Keratinocyte (primary cell): ENCODE measurements around the gene C20orf173. TPM values are rescaled to one million over a fixed set of nuclear protein-coding genes. Genes with fewer than 3 reads are reported as not detected.

Experiments
- DNase-seq: peaks from one replicate; pipeline ENCODE4 v3.0.0-alpha.2; 2011; ENCODE audit warnings: low read depth, missing footprints, low spot score
- FAIRE-seq: peaks from 2 replicates; lab custom pipeline; 2011; peaks lifted over from hg19 to GRCh38; lab: Jason Lieb, UNC
- H2AFZ ChIP-seq: 2 replicates; pipeline ENCODE4 v1.6.0; 2012; ENCODE audit warnings: low read length, control low read depth, inconsistent platforms; ENCODE audit not compliant: control insufficient read depth
- H3K27ac ChIP-seq: 2 replicates; pipeline ENCODE4 v1.5.1; 2011; ENCODE audit warnings: low read length; ENCODE audit not compliant: control insufficient read depth, insufficient read depth
- H3K27me3 ChIP-seq: 3 replicates; pipeline ENCODE4 v1.6.0; 2011; ENCODE audit warnings: low read length; ENCODE audit not compliant: control insufficient read depth, insufficient read depth; ENCODE audit errors: extremely low read depth
- H3K36me3 ChIP-seq, 2 experiments: 2 replicates in 1 of 2; 3 replicates in 1 of 2; pipeline ENCODE4 v1.5.1; 2011; ENCODE audit warnings: low read length in 2 of 2, mild to moderate bottlenecking in 1 of 2; ENCODE audit not compliant: control insufficient read depth in 2 of 2, insufficient read depth in 2 of 2; ENCODE audit errors: extremely low read depth in 1 of 2
- H3K4me1 ChIP-seq: 3 replicates; pipeline ENCODE4 v1.5.1; 2011; ENCODE audit warnings: low read length; ENCODE audit not compliant: control insufficient read depth, insufficient read depth; ENCODE audit errors: extremely low read depth
- H3K4me2 ChIP-seq: 3 replicates; pipeline ENCODE4 v1.6.0; 2011; ENCODE audit warnings: low read depth, low read length; ENCODE audit not compliant: control insufficient read depth, insufficient read depth; ENCODE audit errors: extremely low read depth
- H3K4me3 ChIP-seq, 3 experiments: fragments of 200-600 bp in 1 of 3; sonication (generic) in 1 of 3; 2 replicates in 2 of 3; 3 replicates in 1 of 3; pipeline ENCODE4 v1.5.1; 2011 to 2016; ENCODE audit warnings: low read length in 3 of 3, mild to moderate bottlenecking in 3 of 3, control low read depth in 2 of 3, inconsistent platforms in 1 of 3, low read depth in 1 of 3, mixed read lengths in 1 of 3, mixed run types in 1 of 3, moderate library complexity in 1 of 3; ENCODE audit not compliant: control insufficient read depth in 2 of 3, insufficient read depth in 2 of 3; ENCODE audit errors: extremely low read depth in 1 of 3
- H3K79me2 ChIP-seq: 2 replicates; pipeline ENCODE4 v1.6.0; 2012; ENCODE audit warnings: low read length; ENCODE audit not compliant: control insufficient read depth, insufficient read depth
- H3K9ac ChIP-seq: 3 replicates; pipeline ENCODE4 v1.6.0; 2011; ENCODE audit warnings: low read length; ENCODE audit not compliant: control insufficient read depth, insufficient read depth; ENCODE audit errors: extremely low read depth
- H3K9me1 ChIP-seq: 3 replicates; pipeline ENCODE4 v1.6.0; 2011; ENCODE audit warnings: low read length; ENCODE audit not compliant: control insufficient read depth, insufficient read depth; ENCODE audit errors: extremely low read depth
- H3K9me3 ChIP-seq: 2 replicates; pipeline ENCODE4 v1.5.1; 2012; ENCODE audit warnings: low read depth, low read length; ENCODE audit not compliant: control insufficient read depth
- H4K20me1 ChIP-seq: 3 replicates; pipeline ENCODE4 v1.6.0; 2011; ENCODE audit warnings: low read length; ENCODE audit not compliant: control insufficient read depth, insufficient read depth; ENCODE audit errors: extremely low read depth
- EZH2 ChIP-seq: IDR thresholded peaks from one replicate; pipeline ENCODE4 v1.6.1; 2012; ENCODE audit warnings: inconsistent platforms, mild to moderate bottlenecking, low read length, moderate library complexity
- dilution Hi-C: fragments of 300-500 bp; cut with MboI; formaldehyde crosslinking; loops from one replicate; pipeline ENCODE4 v1.7.0; 2020; ENCODE audit warnings: low sequenced_read_pairs; ENCODE audit not compliant: extremely low pct_ligation_motif_present
- polyA plus RNA-seq, 5 experiments: library from polyadenylated mRNA; depleted of rRNA in 3 of 5; stranded (reverse) in 3 of 5; stranded (forward) in 1 of 5; unstranded in 1 of 5; fragments of >200 nt; gene quantifications; 1 replicate in 1 of 5; 2 replicates in 3 of 5; 3 replicates in 1 of 5; pipeline versions ENCODE4 v1.2.1 to v1.2.3, GENCODE V29; 2011 to 2012; ENCODE audit warnings: missing spikeins in 2 of 5, low read depth in 1 of 5, low replicate concordance in 1 of 5
- TF ChIP-seq, protein P1 (sequence below), 3 experiments: IDR thresholded peaks in 1 of 3; conservative IDR thresholded peaks in 1 of 3; optimal IDR thresholded peaks in 1 of 3; 2 replicates in 2 of 3; 3 replicates in 1 of 3; pipeline versions ENCODE3 to v1.5.1; 2011; ENCODE audit warnings: low read length in 3 of 3, mild to moderate bottlenecking in 3 of 3, moderate library complexity in 2 of 3, control low read depth in 1 of 3, inconsistent platforms in 1 of 3; ENCODE audit not compliant: insufficient read depth in 2 of 3; ENCODE audit errors: extremely low read depth in 1 of 3

Gene C20orf173
- polyA plus RNA-seq, 1 donor (not counting 4 experiments of a cell fraction or from before 2014, with no cell fraction given) = not detected

DNA sequence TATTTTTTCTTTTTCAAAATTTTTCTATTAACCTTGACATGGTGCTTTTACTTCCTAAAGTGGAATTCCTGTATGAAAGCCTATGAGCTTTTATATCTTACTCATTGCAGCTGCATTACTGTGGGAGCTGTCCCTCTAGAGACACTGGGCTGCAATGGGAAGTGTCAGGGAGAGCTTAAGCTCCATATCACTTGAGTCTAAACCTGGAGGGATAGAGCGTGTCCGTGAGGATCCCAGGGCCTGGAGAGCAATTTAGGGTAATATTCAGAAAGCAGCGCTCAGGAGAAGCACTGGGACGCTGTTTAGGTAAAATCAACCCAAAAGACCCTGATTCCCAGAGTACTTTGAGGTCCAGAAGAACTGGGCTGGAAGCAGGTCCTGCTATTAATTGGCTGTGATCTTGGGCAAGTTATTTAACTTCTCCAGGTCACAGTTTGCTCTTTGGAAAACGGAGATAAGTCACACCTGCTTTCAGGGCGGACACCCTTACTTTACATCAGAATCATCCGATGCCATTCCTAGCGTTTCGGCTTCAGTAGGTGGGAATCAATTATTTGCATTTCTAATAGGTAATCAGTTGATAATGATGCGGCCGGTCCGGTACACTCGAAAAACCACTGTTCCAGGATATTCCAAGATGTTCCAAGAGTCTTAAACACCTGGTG lies 11.8 kb upstream of the C20orf173 start:
- Histone ChIP-seq H2AFZ (peak overlapping the region; percentile 90), H4K20me1 (no peaks in the 10 kb centered on the region), H3K4me1 (peaks cover 13% of the 10 kb centered on the region), H3K79me2 (peaks cover 5% of the 10 kb centered on the region), H3K9ac (peak overlapping the region; percentile 91), H3K4me2 (peak overlapping the region; percentile 82), H3K4me3 (peak overlapping the region; percentile 84 to 93 (median 85)), H3K27ac (no peak overlapping the region), H3K9me1 (peaks cover 2% of the 10 kb centered on the region), H3K9me3 (no peaks in the 10 kb centered on the region), H3K27me3 (no peaks in the 10 kb centered on the region), H3K36me3 (peaks cover 3 to 4% of the 10 kb centered on the region in 2 experiments)
- dilution Hi-C loops = no loop called here
- FAIRE-seq (peak; percentile 20), DNase-seq (no peak)
- no peak for TF ChIP-seq EZH2
- TF ChIP-seq, protein P1, sequence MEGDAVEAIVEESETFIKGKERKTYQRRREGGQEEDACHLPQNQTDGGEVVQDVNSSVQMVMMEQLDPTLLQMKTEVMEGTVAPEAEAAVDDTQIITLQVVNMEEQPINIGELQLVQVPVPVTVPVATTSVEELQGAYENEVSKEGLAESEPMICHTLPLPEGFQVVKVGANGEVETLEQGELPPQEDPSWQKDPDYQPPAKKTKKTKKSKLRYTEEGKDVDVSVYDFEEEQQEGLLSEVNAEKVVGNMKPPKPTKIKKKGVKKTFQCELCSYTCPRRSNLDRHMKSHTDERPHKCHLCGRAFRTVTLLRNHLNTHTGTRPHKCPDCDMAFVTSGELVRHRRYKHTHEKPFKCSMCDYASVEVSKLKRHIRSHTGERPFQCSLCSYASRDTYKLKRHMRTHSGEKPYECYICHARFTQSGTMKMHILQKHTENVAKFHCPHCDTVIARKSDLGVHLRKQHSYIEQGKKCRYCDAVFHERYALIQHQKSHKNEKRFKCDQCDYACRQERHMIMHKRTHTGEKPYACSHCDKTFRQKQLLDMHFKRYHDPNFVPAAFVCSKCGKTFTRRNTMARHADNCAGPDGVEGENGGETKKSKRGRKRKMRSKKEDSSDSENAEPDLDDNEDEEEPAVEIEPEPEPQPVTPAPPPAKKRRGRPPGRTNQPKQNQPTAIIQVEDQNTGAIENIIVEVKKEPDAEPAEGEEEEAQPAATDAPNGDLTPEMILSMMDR (optimal IDR thresholded peaks at IDR 0.05 in 1 of 3, IDR thresholded peaks at IDR 0.05 in 1 of 3, conservative IDR thresholded peaks at IDR 0.05 in 1 of 3; ENCODE audit: extremely low read depth in 1 of 3, insufficient read depth in 2 of 3, low read length in 3 of 3) = no peak

DNA sequence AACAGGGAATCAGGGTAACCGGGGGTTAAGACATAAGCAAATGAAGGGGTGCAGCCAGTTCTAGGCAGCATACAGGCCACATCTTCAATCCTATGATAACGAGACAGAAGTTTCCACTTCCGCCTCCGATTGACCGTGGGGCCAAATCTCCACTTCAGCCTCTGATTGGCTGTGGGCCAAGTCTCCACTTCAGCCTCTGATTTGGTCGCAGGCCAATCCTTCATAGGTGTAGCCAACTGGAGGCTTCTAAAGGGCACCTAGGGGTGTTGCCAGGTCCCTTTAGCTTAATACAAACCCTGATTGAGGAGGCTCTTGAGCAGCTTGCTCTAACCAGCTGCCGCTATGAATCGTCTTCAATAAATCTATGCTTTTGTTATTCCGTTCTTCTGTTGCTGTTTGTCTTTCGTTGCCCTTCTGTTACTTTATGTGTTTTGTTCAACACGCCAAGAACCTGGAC lies 10.3 kb upstream of the C20orf173 start:
- TF ChIP-seq EZH2 = no peak
- TF ChIP-seq, protein P1 (optimal IDR thresholded peaks at IDR 0.05 in 1 of 3, IDR thresholded peaks at IDR 0.05 in 1 of 3, conservative IDR thresholded peaks at IDR 0.05 in 1 of 3; ENCODE audit: extremely low read depth in 1 of 3, insufficient read depth in 2 of 3, low read length in 3 of 3) = no peak
- H3K4me2 ChIP-seq = no peak overlapping the region
- no peaks in the 10 kb centered on the region for H3K9me3 ChIP-seq
- no peaks in the 10 kb centered on the region for H4K20me1 ChIP-seq
- FAIRE-seq = no peak
- H3K27me3 ChIP-seq = no peaks in the 10 kb centered on the region
- H2AFZ ChIP-seq = no peak overlapping the region
- peaks cover 2% of the 10 kb centered on the region for H3K9me1 ChIP-seq
- H3K27ac ChIP-seq = no peak overlapping the region
- H3K79me2 ChIP-seq = peaks cover 5% of the 10 kb centered on the region
- no peak for DNase-seq
- peaks cover 13% of the 10 kb centered on the region for H3K4me1 ChIP-seq
- no peak overlapping the region for H3K4me3 ChIP-seq
- dilution Hi-C loops = no loop called here
- H3K9ac ChIP-seq = no peak overlapping the region
- H3K36me3 ChIP-seq = peaks cover 1 to 3% of the 10 kb centered on the region in 2 experiments
